ENCODE results near the gene NRG3.

The NRG3 gene

GRCh38 chr10:82236084-82236731 is 361.2 kb downstream of the NRG3 start:
- DNase-seq: no peak

GRCh38 chr10:82238291-82238690 is 363.3 kb downstream of the NRG3 start:
- no peak for DNase-seq

GRCh38 chr10:82240408-82240807 is 365.4 kb downstream of the NRG3 start:
- no peak for DNase-seq

GRCh38 chr10:82242778-82243177 is 367.8 kb downstream of the NRG3 start:
- DNase-seq: no peak

- no peak for DNase-seq
These were observed 370.2 kb downstream of the NRG3 start for GRCh38 chr10:82245157-82245556.

GRCh38 chr10:82245906-82246560 is 371.0 kb downstream of the NRG3 start:
- DNase-seq: no peak

GRCh38 chr10:82249141-82249540 is 374.1 kb downstream of the NRG3 start:
- DNase-seq: no peak

- DNase-seq: no peak
These were observed 376.4 kb downstream of the NRG3 start for GRCh38 chr10:82251222-82251906.

- no peak for DNase-seq
These were observed 377.1 kb downstream of the NRG3 start for GRCh38 chr10:82252081-82252480.

GRCh38 chr10:82254237-82254636 is 379.2 kb downstream of the NRG3 start:
- DNase-seq: no peak

- no peak for DNase-seq
These were observed 381.3 kb downstream of the NRG3 start for GRCh38 chr10:82256275-82256674.

GRCh38 chr10:82266438-82266837 is 391.4 kb downstream of the NRG3 start:
- DNase-seq: no peak

- DNase-seq: no peak
These were observed 392.0 kb downstream of the NRG3 start for GRCh38 chr10:82267014-82267413.

GRCh38 chr10:82267465-82267864 is 392.5 kb downstream of the NRG3 start:
- no peak for DNase-seq

- no peak for DNase-seq
These were observed 393.0 kb downstream of the NRG3 start for GRCh38 chr10:82267960-82268359.

- no peak for DNase-seq
These were observed 402.6 kb downstream of the NRG3 start for GRCh38 chr10:82277591-82277990.

- DNase-seq: no peak
These were observed 403.6 kb downstream of the NRG3 start for GRCh38 chr10:82278401-82279182.

- DNase-seq: no peak
These were observed 407.9 kb downstream of the NRG3 start for GRCh38 chr10:82282782-82283456.

- no peak for DNase-seq
These were observed 409.2 kb downstream of the NRG3 start for GRCh38 chr10:82284180-82284579.

GRCh38 chr10:82288461-82288881 is 413.5 kb downstream of the NRG3 start:
- no peak for DNase-seq

GRCh38 chr10:82289945-82290344 is 415.0 kb downstream of the NRG3 start:
- DNase-seq: no peak

- DNase-seq: no peak
These were observed 419.9 kb downstream of the NRG3 start for GRCh38 chr10:82294874-82295378.

- no peak for DNase-seq
These were observed 433.6 kb downstream of the NRG3 start for GRCh38 chr10:82308641-82309040.
